ENCODE data around the gene KANSL1L. TPM values are rescaled to one million over a fixed set of nuclear protein-coding genes. Genes with fewer than 3 reads are reported as not detected.

The KANSL1L gene
- total and polyA plus RNA-seq, 10 of the 15 experiments (the other 5 are each of a cell fraction or from before 2014, with no cell fraction given) = 1.2 to 9.5 (median 3.7) TPM

DNA sequence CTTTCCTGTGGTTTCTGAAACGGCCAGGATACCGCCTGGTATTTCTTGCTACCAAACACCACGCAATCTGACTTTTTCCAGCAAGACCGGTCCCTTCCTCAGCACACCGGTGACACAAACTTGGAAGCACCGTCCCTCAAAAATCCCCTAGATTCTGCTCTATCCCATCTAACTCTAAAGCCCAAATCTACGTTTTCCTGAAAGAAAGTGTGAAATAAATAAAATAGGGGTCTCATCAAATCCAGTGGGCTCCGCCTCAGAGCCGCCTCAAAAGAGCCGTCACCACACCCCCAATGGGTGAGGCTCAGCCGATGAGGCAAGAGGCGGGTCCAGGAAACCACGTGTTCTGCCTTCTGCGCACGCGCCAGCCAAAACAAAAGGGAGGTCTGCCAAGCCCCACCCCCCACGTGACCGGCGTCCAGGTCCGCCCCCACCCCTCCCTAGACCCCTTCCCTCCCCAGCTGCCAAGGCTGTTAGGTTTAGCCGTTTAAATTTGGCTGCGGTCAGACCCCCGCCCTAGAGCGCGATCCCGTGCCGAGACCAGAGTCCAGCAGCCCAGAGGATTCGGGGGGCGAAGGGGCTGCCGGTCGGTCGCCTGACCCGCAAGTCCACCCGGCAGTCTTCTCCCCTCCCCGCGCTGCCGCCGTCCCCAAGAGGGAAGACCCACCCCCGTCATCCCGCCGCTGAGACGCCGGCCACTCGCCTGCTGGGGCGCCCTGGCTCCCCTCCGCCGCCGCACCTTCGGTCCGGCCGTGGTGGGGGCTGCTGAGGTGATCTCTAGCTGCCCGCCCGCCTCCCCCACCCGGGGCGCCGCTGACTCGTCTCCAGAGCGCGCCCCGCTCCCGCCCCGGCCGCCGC, 534 bp downstream of the KANSL1L start (continued):
- TF ChIP-seq, protein P1, sequence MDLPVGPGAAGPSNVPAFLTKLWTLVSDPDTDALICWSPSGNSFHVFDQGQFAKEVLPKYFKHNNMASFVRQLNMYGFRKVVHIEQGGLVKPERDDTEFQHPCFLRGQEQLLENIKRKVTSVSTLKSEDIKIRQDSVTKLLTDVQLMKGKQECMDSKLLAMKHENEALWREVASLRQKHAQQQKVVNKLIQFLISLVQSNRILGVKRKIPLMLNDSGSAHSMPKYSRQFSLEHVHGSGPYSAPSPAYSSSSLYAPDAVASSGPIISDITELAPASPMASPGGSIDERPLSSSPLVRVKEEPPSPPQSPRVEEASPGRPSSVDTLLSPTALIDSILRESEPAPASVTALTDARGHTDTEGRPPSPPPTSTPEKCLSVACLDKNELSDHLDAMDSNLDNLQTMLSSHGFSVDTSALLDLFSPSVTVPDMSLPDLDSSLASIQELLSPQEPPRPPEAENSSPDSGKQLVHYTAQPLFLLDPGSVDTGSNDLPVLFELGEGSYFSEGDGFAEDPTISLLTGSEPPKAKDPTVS (IDR thresholded peaks at IDR 0.05; ENCODE audit: low read depth, low read length) = no peak
- TF ChIP-seq BMI1 (IDR thresholded peaks at IDR 0.05; ENCODE audit: borderline replicate concordance) (no peak), WRNIP1 (IDR thresholded peaks at IDR 0.05; ENCODE audit: borderline replicate concordance, low read depth, low read length) (no peak), SP1 (IDR thresholded peaks at IDR 0.05; ENCODE audit: low read depth, low read length) (peak; percentile 47), TARDBP (IDR thresholded peaks at IDR 0.05; ENCODE audit: borderline replicate concordance) (0 out of 2 replicates have a peak, but pooled peaks have one; percentile 11), SREBF1 (IDR thresholded peaks at IDR 0.05; ENCODE audit: low read length) (no peak), IKZF2 (IDR thresholded peaks at IDR 0.05) (peak in 1 of 2 experiments; percentile 40; a peak in 1 of 4 replicates), NR2C1 (IDR thresholded peaks at IDR 0.05) (no peak), HCFC1 (IDR thresholded peaks at IDR 0.05; ENCODE audit: low read length) (peak; percentile 25; the same call in 1 of the 2 replicates), NR2F1 (conservative IDR thresholded peaks at IDR 0.05) (0 out of 2 replicates have a peak, but pooled peaks have one; percentile 20), CHD1 (IDR thresholded peaks at IDR 0.05; ENCODE audit: low read depth, low read length) (no peak), BRCA1 (IDR thresholded peaks at IDR 0.05; ENCODE audit: low read depth, low read length) (no peak), DPF2 (IDR thresholded peaks at IDR 0.05) (peak; percentile 43; the same call in 1 of the 2 replicates), TCF3 (IDR thresholded peaks at IDR 0.05; ENCODE audit: borderline replicate concordance, insufficient read depth, low read depth, low read length) (0 out of 2 replicates have a peak, but pooled peaks have one; percentile 24), IKZF1 (conservative IDR thresholded peaks at IDR 0.05) (0 out of 2 replicates have a peak, but pooled peaks have one; percentile 51), EED (IDR thresholded peaks at IDR 0.05; ENCODE audit: low read depth) (0 out of 2 replicates have a peak, but pooled peaks have one; percentile 3), MEF2B (IDR thresholded peaks at IDR 0.05; ENCODE audit: partially characterized antibody, poor library complexity, severe bottlenecking) (peak; percentile 24), RUNX3 (IDR thresholded peaks at IDR 0.05; ENCODE audit: low read length) (peak; percentile 63), MTA2 (IDR thresholded peaks at IDR 0.05; ENCODE audit: low read depth) (no peak)
- TF ChIP-seq, protein P2, sequence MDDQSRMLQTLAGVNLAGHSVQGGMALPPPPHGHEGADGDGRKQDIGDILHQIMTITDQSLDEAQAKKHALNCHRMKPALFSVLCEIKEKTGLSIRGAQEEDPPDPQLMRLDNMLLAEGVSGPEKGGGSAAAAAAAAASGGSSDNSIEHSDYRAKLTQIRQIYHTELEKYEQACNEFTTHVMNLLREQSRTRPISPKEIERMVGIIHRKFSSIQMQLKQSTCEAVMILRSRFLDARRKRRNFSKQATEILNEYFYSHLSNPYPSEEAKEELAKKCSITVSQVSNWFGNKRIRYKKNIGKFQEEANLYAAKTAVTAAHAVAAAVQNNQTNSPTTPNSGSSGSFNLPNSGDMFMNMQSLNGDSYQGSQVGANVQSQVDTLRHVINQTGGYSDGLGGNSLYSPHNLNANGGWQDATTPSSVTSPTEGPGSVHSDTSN (IDR thresholded peaks at IDR 0.05; ENCODE audit: insufficient replicate concordance, low read depth, low read length) = no peak
- TF ChIP-seq, protein P3, sequence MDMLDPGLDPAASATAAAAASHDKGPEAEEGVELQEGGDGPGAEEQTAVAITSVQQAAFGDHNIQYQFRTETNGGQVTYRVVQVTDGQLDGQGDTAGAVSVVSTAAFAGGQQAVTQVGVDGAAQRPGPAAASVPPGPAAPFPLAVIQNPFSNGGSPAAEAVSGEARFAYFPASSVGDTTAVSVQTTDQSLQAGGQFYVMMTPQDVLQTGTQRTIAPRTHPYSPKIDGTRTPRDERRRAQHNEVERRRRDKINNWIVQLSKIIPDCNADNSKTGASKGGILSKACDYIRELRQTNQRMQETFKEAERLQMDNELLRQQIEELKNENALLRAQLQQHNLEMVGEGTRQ (IDR thresholded peaks at IDR 0.05; ENCODE audit: borderline replicate concordance, low read depth, low read length) = peak; percentile 93
- TF ChIP-seq, protein P4, sequence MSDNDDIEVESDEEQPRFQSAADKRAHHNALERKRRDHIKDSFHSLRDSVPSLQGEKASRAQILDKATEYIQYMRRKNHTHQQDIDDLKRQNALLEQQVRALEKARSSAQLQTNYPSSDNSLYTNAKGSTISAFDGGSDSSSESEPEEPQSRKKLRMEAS (IDR thresholded peaks at IDR 0.05; ENCODE audit: low read depth, low read length) = peak; percentile 83
- TF ChIP-seq, protein P5, sequence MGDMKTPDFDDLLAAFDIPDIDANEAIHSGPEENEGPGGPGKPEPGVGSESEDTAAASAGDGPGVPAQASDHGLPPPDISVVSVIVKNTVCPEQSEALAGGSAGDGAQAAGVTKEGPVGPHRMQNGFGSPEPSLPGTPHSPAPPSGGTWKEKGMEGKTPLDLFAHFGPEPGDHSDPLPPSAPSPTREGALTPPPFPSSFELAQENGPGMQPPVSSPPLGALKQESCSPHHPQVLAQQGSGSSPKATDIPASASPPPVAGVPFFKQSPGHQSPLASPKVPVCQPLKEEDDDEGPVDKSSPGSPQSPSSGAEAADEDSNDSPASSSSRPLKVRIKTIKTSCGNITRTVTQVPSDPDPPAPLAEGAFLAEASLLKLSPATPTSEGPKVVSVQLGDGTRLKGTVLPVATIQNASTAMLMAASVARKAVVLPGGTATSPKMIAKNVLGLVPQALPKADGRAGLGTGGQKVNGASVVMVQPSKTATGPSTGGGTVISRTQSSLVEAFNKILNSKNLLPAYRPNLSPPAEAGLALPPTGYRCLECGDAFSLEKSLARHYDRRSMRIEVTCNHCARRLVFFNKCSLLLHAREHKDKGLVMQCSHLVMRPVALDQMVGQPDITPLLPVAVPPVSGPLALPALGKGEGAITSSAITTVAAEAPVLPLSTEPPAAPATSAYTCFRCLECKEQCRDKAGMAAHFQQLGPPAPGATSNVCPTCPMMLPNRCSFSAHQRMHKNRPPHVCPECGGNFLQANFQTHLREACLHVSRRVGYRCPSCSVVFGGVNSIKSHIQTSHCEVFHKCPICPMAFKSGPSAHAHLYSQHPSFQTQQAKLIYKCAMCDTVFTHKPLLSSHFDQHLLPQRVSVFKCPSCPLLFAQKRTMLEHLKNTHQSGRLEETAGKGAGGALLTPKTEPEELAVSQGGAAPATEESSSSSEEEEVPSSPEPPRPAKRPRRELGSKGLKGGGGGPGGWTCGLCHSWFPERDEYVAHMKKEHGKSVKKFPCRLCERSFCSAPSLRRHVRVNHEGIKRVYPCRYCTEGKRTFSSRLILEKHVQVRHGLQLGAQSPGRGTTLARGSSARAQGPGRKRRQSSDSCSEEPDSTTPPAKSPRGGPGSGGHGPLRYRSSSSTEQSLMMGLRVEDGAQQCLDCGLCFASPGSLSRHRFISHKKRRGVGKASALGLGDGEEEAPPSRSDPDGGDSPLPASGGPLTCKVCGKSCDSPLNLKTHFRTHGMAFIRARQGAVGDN (IDR thresholded peaks at IDR 0.05) = no peak
